GM21529 (cell line): ENCODE measurements around the gene TDRD15.
"Not testable (repeated sequence)": the region's sequence is repeated elsewhere in the genome, so short reads cannot be mapped to it uniquely, and the experiment has no call there.

Source experiments
- ATAC-seq: cut with Tn5 transposase; IDR thresholded peaks from one replicate; pipeline ENCODE4 v1.9.1; 2021; ENCODE audit not compliant: unreplicated experiment

Gene TDRD15

GRCh38 chr2:21123473-21124393, at the start of gene TDRD15:
Gene TDRD15, plus strand, starts transcription at chr2:21123968. Its CDS starts 13,500 bp downstream, at chr2:21137468.
- ATAC-seq: no peak

- no peak for ATAC-seq
These were observed 45.5 kb upstream of the TDRD15 start for GRCh38 chr2:21078296-21078695.

- ATAC-seq: no peak
These were observed 40.3 kb upstream of the TDRD15 start for GRCh38 chr2:21083482-21083881.

- no peak for ATAC-seq
These were observed 39.4 kb upstream of the TDRD15 start for GRCh38 chr2:21084401-21084800.

GRCh38 chr2:21092308-21092869, 31.4 kb upstream of the TDRD15 start:
- ATAC-seq: no peak

- no peak for ATAC-seq
These were observed 28.6 kb upstream of the TDRD15 start for GRCh38 chr2:21095178-21095577.

GRCh38 chr2:21095714-21096113, 28.1 kb upstream of the TDRD15 start:
- ATAC-seq: no peak

GRCh38 chr2:21096458-21096857, 27.3 kb upstream of the TDRD15 start:
- no peak for ATAC-seq

- ATAC-seq: no peak
These were observed 26.4 kb upstream of the TDRD15 start for GRCh38 chr2:21097331-21097730.

- no peak for ATAC-seq
These were observed 25.5 kb upstream of the TDRD15 start for GRCh38 chr2:21098294-21098693.

GRCh38 chr2:21099281-21099907, 24.4 kb upstream of the TDRD15 start:
- ATAC-seq: no peak

GRCh38 chr2:21101514-21102155, 22.1 kb upstream of the TDRD15 start:
- not testable (repeated sequence) for ATAC-seq

- ATAC-seq: no peak
These were observed 21.4 kb upstream of the TDRD15 start for GRCh38 chr2:21102356-21102755.

GRCh38 chr2:21103274-21103891, 20.4 kb upstream of the TDRD15 start:
- no peak for ATAC-seq

- ATAC-seq: no peak
These were observed 19.6 kb upstream of the TDRD15 start for GRCh38 chr2:21104030-21104660.

- no peak for ATAC-seq
These were observed 12.8 kb upstream of the TDRD15 start for GRCh38 chr2:21111012-21111411.

GRCh38 chr2:21117688-21118087, 6.1 kb upstream of the TDRD15 start:
- no peak for ATAC-seq

GRCh38 chr2:21118302-21118920, 5.4 kb upstream of the TDRD15 start:
- ATAC-seq: peak; percentile 62

- no peak for ATAC-seq
These were observed 8.1 kb downstream of the TDRD15 start for GRCh38 chr2:21131861-21132260.

- no peak for ATAC-seq
These were observed 11.8 kb downstream of the TDRD15 start for GRCh38 chr2:21135585-21135984.
